HEK293 (cell line): ENCODE measurements around the gene MAP4K4.

Source experiments
- CTCF ChIP-seq: fragments of 450-650 bp; formaldehyde crosslinking; IDR thresholded peaks from 2 replicates; pipeline ENCODE4 v1.5.1; 2016; ENCODE audit warnings: missing biosample characterization, missing genetic modification characterization
- GLI4 ChIP-seq: fragments of 450-650 bp; formaldehyde crosslinking; IDR thresholded peaks from 2 replicates; pipeline ENCODE4 v1.5.1; 2016; ENCODE audit warnings: missing biosample characterization, missing genetic modification characterization
- TCF7L2 ChIP-seq: IDR thresholded peaks from 2 replicates; pipeline ENCODE4 v1.6.1; 2011; ENCODE audit warnings: low read depth, mild to moderate bottlenecking, inconsistent platforms, low read length, moderate library complexity, borderline replicate concordance
- ZBTB21 ChIP-seq: fragments of 450-650 bp; formaldehyde crosslinking; IDR thresholded peaks from 2 replicates; pipeline ENCODE4 v1.5.1; 2017; ENCODE audit warnings: missing biosample characterization, missing genetic modification characterization
- ZBTB44 ChIP-seq: fragments of 450-650 bp; IDR thresholded peaks from 2 replicates; pipeline ENCODE4 v1.5.1; 2018; ENCODE audit warnings: missing biosample characterization, mild to moderate bottlenecking, missing genetic modification characterization
- ZNF248 ChIP-seq: fragments of 450-650 bp; formaldehyde crosslinking; IDR thresholded peaks from 2 replicates; pipeline ENCODE4 v1.5.1; 2017; ENCODE audit warnings: missing biosample characterization, missing genetic modification characterization
- TF ChIP-seq, protein P1 (sequence below): fragments of 450-650 bp; formaldehyde crosslinking; IDR thresholded peaks from 2 replicates; pipeline ENCODE4 v1.5.1; 2016; ENCODE audit warnings: missing biosample characterization, missing genetic modification characterization

DNA sequence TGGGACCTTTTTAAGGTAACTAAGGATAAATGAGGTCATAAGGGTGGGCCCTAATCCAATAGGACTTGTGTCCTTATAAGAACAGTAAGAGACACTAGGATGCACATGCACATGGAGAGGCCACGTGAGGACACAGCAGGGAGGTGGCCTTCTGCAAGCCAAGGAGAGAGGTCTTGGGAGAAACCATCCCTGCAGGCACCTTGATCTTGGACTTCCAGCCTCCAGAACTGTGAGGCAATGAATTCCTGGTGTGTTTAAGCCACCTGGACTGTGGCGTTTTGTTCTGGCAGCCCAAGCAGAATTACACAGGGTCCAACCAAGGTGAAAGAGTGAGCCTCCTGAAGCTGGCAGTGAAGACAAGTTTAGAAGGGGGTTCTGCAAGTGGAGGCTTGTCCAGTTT is 204.7 kb downstream of the MAP4K4 start:
- no peak for TF ChIP-seq CTCF
- no peak for TF ChIP-seq GLI4
- no peak for TF ChIP-seq ZBTB44 (tag by site-specific recombination)
- TF ChIP-seq ZBTB21 (tag by site-specific recombination) = no peak
- TF ChIP-seq, protein P1, sequence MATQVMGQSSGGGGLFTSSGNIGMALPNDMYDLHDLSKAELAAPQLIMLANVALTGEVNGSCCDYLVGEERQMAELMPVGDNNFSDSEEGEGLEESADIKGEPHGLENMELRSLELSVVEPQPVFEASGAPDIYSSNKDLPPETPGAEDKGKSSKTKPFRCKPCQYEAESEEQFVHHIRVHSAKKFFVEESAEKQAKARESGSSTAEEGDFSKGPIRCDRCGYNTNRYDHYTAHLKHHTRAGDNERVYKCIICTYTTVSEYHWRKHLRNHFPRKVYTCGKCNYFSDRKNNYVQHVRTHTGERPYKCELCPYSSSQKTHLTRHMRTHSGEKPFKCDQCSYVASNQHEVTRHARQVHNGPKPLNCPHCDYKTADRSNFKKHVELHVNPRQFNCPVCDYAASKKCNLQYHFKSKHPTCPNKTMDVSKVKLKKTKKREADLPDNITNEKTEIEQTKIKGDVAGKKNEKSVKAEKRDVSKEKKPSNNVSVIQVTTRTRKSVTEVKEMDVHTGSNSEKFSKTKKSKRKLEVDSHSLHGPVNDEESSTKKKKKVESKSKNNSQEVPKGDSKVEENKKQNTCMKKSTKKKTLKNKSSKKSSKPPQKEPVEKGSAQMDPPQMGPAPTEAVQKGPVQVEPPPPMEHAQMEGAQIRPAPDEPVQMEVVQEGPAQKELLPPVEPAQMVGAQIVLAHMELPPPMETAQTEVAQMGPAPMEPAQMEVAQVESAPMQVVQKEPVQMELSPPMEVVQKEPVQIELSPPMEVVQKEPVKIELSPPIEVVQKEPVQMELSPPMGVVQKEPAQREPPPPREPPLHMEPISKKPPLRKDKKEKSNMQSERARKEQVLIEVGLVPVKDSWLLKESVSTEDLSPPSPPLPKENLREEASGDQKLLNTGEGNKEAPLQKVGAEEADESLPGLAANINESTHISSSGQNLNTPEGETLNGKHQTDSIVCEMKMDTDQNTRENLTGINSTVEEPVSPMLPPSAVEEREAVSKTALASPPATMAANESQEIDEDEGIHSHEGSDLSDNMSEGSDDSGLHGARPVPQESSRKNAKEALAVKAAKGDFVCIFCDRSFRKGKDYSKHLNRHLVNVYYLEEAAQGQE = no peak
- TF ChIP-seq TCF7L2 = no peak
- TF ChIP-seq ZNF248 = no peak
